ENCODE measurements around the gene CROCC2.

Gene CROCC2

GRCh38 chr2:241020629-241021190 is 114.6 kb downstream of the CROCC2 start:
- no peak for TF ChIP-seq CTCF (IDR thresholded peaks at IDR 0.05)
- no peaks in the 10 kb centered on the region for H3K27me3 ChIP-seq (ENCODE audit: control insufficient read depth, insufficient read depth, low read length)

GRCh38 chr2:241025639-241026038 is 119.5 kb downstream of the CROCC2 start:
- no peak for TF ChIP-seq CTCF (IDR thresholded peaks at IDR 0.05)
- Histone ChIP-seq H3K36me3 (ENCODE audit: control insufficient read depth, insufficient read depth, low read length) (no peaks in the 10 kb centered on the region), H3K27me3 (ENCODE audit: control insufficient read depth, insufficient read depth, low read length) (no peaks in the 10 kb centered on the region), H3K9me3 (ENCODE audit: control insufficient read depth, low read length) (no peaks in the 10 kb centered on the region), H3K27ac (no peak overlapping the region), H3K4me1 (no peaks in the 10 kb centered on the region), H3K9ac (no peak overlapping the region), H3K4me2 (ENCODE audit: low read length) (no peak overlapping the region), H2AFZ (no peak overlapping the region), H3K79me2 (peaks cover 5% of the 10 kb centered on the region), H3K4me3 (ENCODE audit: low read depth, low read length) (no peak overlapping the region)

More at GRCh38 chr2:241020629-241021190, 114.6 kb downstream of the CROCC2 start:
- Histone ChIP-seq H3K4me3 (ENCODE audit: low read depth, low read length) (no peak overlapping the region), H3K9me3 (ENCODE audit: control insufficient read depth, low read length) (no peaks in the 10 kb centered on the region), H3K79me2 (no peaks in the 10 kb centered on the region), H3K27ac (no peak overlapping the region), H3K4me2 (ENCODE audit: low read length) (no peak overlapping the region), H3K9ac (no peak overlapping the region), H3K4me1 (no peaks in the 10 kb centered on the region), H3K36me3 (ENCODE audit: control insufficient read depth, insufficient read depth, low read length) (no peaks in the 10 kb centered on the region), H2AFZ (no peak overlapping the region)

- H3K27ac ChIP-seq = no peak overlapping the region
Measured at GRCh38 chr2:241029599-241030332, 123.6 kb downstream of the CROCC2 start.

GRCh38 chr2:241030333-241030680 is 124.2 kb downstream of the CROCC2 start:
- peaks cover 5% of the 10 kb centered on the region for H3K79me2 ChIP-seq
- no peaks in the 10 kb centered on the region for H3K9me3 ChIP-seq (ENCODE audit: control insufficient read depth, low read length)
- H3K36me3 ChIP-seq (ENCODE audit: control insufficient read depth, insufficient read depth, low read length) = no peaks in the 10 kb centered on the region
- no peaks in the 10 kb centered on the region for H3K27me3 ChIP-seq (ENCODE audit: control insufficient read depth, insufficient read depth, low read length)
- no peak overlapping the region for H2AFZ ChIP-seq
- H3K27ac ChIP-seq = no peak overlapping the region
- no peak for TF ChIP-seq CTCF (IDR thresholded peaks at IDR 0.05)
- H3K4me1 ChIP-seq = no peaks in the 10 kb centered on the region
- H3K9ac ChIP-seq = no peak overlapping the region
- H3K4me3 ChIP-seq (ENCODE audit: low read depth, low read length) = no peak overlapping the region
- H3K4me2 ChIP-seq (ENCODE audit: low read length) = no peak overlapping the region

More at GRCh38 chr2:241029599-241030332, 123.6 kb downstream of the CROCC2 start:
- Histone ChIP-seq H2AFZ (no peak overlapping the region), H3K79me2 (peaks cover 5% of the 10 kb centered on the region), H3K36me3 (ENCODE audit: control insufficient read depth, insufficient read depth, low read length) (no peaks in the 10 kb centered on the region), H3K4me2 (ENCODE audit: low read length) (no peak overlapping the region), H3K9ac (no peak overlapping the region), H3K4me1 (no peaks in the 10 kb centered on the region), H3K9me3 (ENCODE audit: control insufficient read depth, low read length) (no peaks in the 10 kb centered on the region), H3K27me3 (ENCODE audit: control insufficient read depth, insufficient read depth, low read length) (no peaks in the 10 kb centered on the region), H3K4me3 (ENCODE audit: low read depth, low read length) (no peak overlapping the region)
- no peak for TF ChIP-seq CTCF (IDR thresholded peaks at IDR 0.05)

GRCh38 chr2:241030883-241031282 is 124.7 kb downstream of the CROCC2 start:
- no peaks in the 10 kb centered on the region for H3K36me3 ChIP-seq (ENCODE audit: control insufficient read depth, insufficient read depth, low read length)
- H3K27me3 ChIP-seq (ENCODE audit: control insufficient read depth, insufficient read depth, low read length) = no peaks in the 10 kb centered on the region
- peaks cover 5% of the 10 kb centered on the region for H3K79me2 ChIP-seq
- no peak overlapping the region for H3K27ac ChIP-seq
- H3K9ac ChIP-seq = no peak overlapping the region
- H3K4me1 ChIP-seq = no peaks in the 10 kb centered on the region
- no peak overlapping the region for H3K4me3 ChIP-seq (ENCODE audit: low read depth, low read length)
- no peak for TF ChIP-seq CTCF (IDR thresholded peaks at IDR 0.05)
- H3K9me3 ChIP-seq (ENCODE audit: control insufficient read depth, low read length) = no peaks in the 10 kb centered on the region
- no peak overlapping the region for H3K4me2 ChIP-seq (ENCODE audit: low read length)
- no peak overlapping the region for H2AFZ ChIP-seq

Measured in parathyroid adenoma (tissue), 2 donors.